H1 (cell line): Measurements from ENCODE around the gene KCND3. TPM values are rescaled to one million over a fixed set of nuclear protein-coding genes. Genes with fewer than 3 reads are reported as not detected.

Experiments used
- CTCF ChIA-PET: fragments of 300-600 bp; sonication (Branson Sonifier 250); formaldehyde crosslinking; loops from one replicate; lab custom pipeline; 2021; ENCODE audit not compliant: partially characterized antibody; lab: Charles Lee
- POLR2A ChIA-PET: fragments of 300-600 bp; sonication (Branson Sonifier 250); formaldehyde crosslinking; loops from one replicate; lab custom pipeline; 2021; ENCODE audit warnings: inconsistent platforms; ENCODE audit not compliant: partially characterized antibody; lab: Charles Lee
- DNase-seq, 2 experiments: peaks; one replicate each; pipeline versions ENCODE4 v3.0.0 to v3.0.0-alpha.2; 2010 to 2022; ENCODE audit warnings: low spot score in 2 of 2, low read depth in 1 of 2, mixed read lengths in 1 of 2
- FAIRE-seq: peaks from 2 replicates; lab custom pipeline; 2011; peaks lifted over from hg19 to GRCh38; lab: Jason Lieb, UNC
- H2AFZ ChIP-seq: 2 replicates; pipeline ENCODE4 v1.8.1; 2012; ENCODE audit warnings: low read length, inconsistent platforms
- H2AK5ac ChIP-seq: 2 replicates; pipeline ENCODE4 v1.6.1; 2013; ENCODE audit warnings: low read depth, low read length
- H2BK120ac ChIP-seq: replicated peaks from 2 replicates; pipeline ENCODE3; 2013; ENCODE audit warnings: low read depth, low read length, inconsistent platforms
- H2BK12ac ChIP-seq: 2 replicates; pipeline ENCODE4 v1.6.1; 2013; ENCODE audit warnings: low read depth, low read length
- H2BK15ac ChIP-seq: 2 replicates; pipeline ENCODE4 v1.6.1; 2013; ENCODE audit warnings: low read length
- H2BK20ac ChIP-seq: 2 replicates; pipeline ENCODE4 v1.6.1; 2013; ENCODE audit warnings: low read length
- H2BK5ac ChIP-seq: 2 replicates; pipeline ENCODE4 v1.6.1; 2013; ENCODE audit warnings: low read depth, low read length
- H3K14ac ChIP-seq: 2 replicates; pipeline ENCODE4 v1.6.1; 2013; ENCODE audit warnings: inconsistent platforms; ENCODE audit not compliant: insufficient read length
- H3K18ac ChIP-seq: 2 replicates; pipeline ENCODE4 v1.6.1; 2013; ENCODE audit warnings: low read length; ENCODE audit errors: extremely low read depth
- H3K23ac ChIP-seq: 2 replicates; pipeline ENCODE4 v1.6.1; 2013; ENCODE audit warnings: inconsistent platforms; ENCODE audit not compliant: insufficient read length
- H3K23me2 ChIP-seq: 2 replicates; pipeline ENCODE4 v1.6.1; 2013; ENCODE audit warnings: low read depth, low read length
- H3K27ac ChIP-seq: 2 replicates; pipeline ENCODE4 v1.6.1; 2011; ENCODE audit warnings: low read depth, low read length, inconsistent platforms
- H3K27me3 ChIP-seq, 4 experiments: replicated peaks in 1 of 4; 1 replicate in 1 of 4; 2 replicates in 3 of 4; pipeline versions ENCODE4 v1.6.1 to v1.8.1; 2011 to 2013; ENCODE audit warnings: low read length in 3 of 4, mild to moderate bottlenecking in 3 of 4, inconsistent platforms in 2 of 4, mixed read lengths in 2 of 4, moderate library complexity in 1 of 4; ENCODE audit not compliant: control insufficient read depth in 3 of 4, insufficient read depth in 3 of 4; ENCODE audit errors: extremely low read depth in 1 of 4
- H3K36me3 ChIP-seq, 4 experiments: 2 replicates each; pipeline versions ENCODE4 v1.6.1 to v1.8.1; 2011 to 2013; ENCODE audit warnings: mild to moderate bottlenecking in 4 of 4, low read length in 3 of 4, moderate library complexity in 2 of 4, control low read depth in 1 of 4, inconsistent platforms in 1 of 4; ENCODE audit not compliant: insufficient read depth in 4 of 4, control insufficient read depth in 2 of 4
- H3K4ac ChIP-seq: replicated peaks from 2 replicates; pipeline ENCODE3; 2013; ENCODE audit warnings: low read length, low read depth, mixed read lengths, inconsistent platforms; ENCODE audit not compliant: insufficient read length
- H3K4me1 ChIP-seq, 4 experiments: replicated peaks in 1 of 4; 1 replicate in 1 of 4; 2 replicates in 3 of 4; pipeline versions ENCODE4 v1.6.1 to v1.8.1; 2011 to 2013; ENCODE audit warnings: low read length in 3 of 4, inconsistent platforms in 2 of 4, mixed read lengths in 1 of 4; ENCODE audit not compliant: insufficient read depth in 4 of 4, control insufficient read depth in 3 of 4
- H3K4me2 ChIP-seq, 2 experiments: 2 replicates each; pipeline versions ENCODE4 v1.6.1 to v1.8.1; 2011 to 2013; ENCODE audit warnings: low read depth in 2 of 2, low read length in 2 of 2, control low read depth in 1 of 2, inconsistent platforms in 1 of 2, mild to moderate bottlenecking in 1 of 2; ENCODE audit not compliant: insufficient read depth in 1 of 2
- H3K4me3 ChIP-seq, 4 experiments: fragments of 200-600, 300-600 bp in 1 of 4; sonication (generic), shearing (Covaris generic), sonication (Bioruptor Twin) in 1 of 4; 2 replicates each; pipeline versions ENCODE4 v1.5.1 to v1.8.1; 2011 to 2016; ENCODE audit warnings: low read length in 4 of 4, low read depth in 3 of 4, control low read depth in 2 of 4, inconsistent platforms in 2 of 4, mild to moderate bottlenecking in 2 of 4, mixed read lengths in 1 of 4, moderate library complexity in 1 of 4; ENCODE audit not compliant: insufficient read depth in 2 of 4; ENCODE audit errors: extremely low read depth in 1 of 4
- H3K56ac ChIP-seq: replicated peaks from 2 replicates; pipeline ENCODE3; 2013; ENCODE audit warnings: low read depth, mild to moderate bottlenecking, mixed read lengths, low read length, inconsistent platforms; ENCODE audit not compliant: insufficient read length
- H3K79me1 ChIP-seq: 2 replicates; pipeline ENCODE4 v1.6.1; 2013; ENCODE audit warnings: low read depth, low read length, control low read depth
- H3K79me2 ChIP-seq, 2 experiments: 2 replicates each; pipeline versions ENCODE4 v1.6.1 to v1.8.1; 2012 to 2013; ENCODE audit warnings: low read length in 2 of 2, mild to moderate bottlenecking in 2 of 2, inconsistent platforms in 1 of 2; ENCODE audit not compliant: insufficient read depth in 2 of 2, control insufficient read depth in 1 of 2
- H3K9ac ChIP-seq, 4 experiments: replicated peaks in 1 of 4; 1 replicate in 1 of 4; 2 replicates in 3 of 4; pipeline versions ENCODE4 v1.6.1 to v1.8.1; 2011 to 2013; ENCODE audit warnings: low read depth in 3 of 4, low read length in 3 of 4, control low read depth in 2 of 4, mild to moderate bottlenecking in 2 of 4, moderate library complexity in 2 of 4, inconsistent platforms in 1 of 4; ENCODE audit errors: extremely low read depth in 1 of 4
- H3K9me3 ChIP-seq, 2 experiments: 2 replicates each; pipeline versions ENCODE4 v1.6.1 to v1.8.1; 2012 to 2013; ENCODE audit warnings: mild to moderate bottlenecking in 2 of 2, moderate library complexity in 2 of 2, control low read depth in 1 of 2, inconsistent platforms in 1 of 2, low read depth in 1 of 2, low read length in 1 of 2, mixed read lengths in 1 of 2; ENCODE audit not compliant: insufficient read depth in 2 of 2
- H4K20me1 ChIP-seq, 2 experiments: replicated peaks in 1 of 2; 2 replicates each; pipeline versions ENCODE3 to v1.8.1; 2011 to 2013; ENCODE audit warnings: inconsistent platforms in 2 of 2, low read length in 2 of 2, mild to moderate bottlenecking in 1 of 2; ENCODE audit not compliant: insufficient read depth in 2 of 2, control insufficient read depth in 1 of 2
- H4K5ac ChIP-seq: 2 replicates; pipeline ENCODE4 v1.6.1; 2013; ENCODE audit warnings: low read length, low read depth, mixed read lengths, inconsistent platforms; ENCODE audit not compliant: insufficient read length
- H4K8ac ChIP-seq: 2 replicates; pipeline ENCODE4 v1.8.0; 2013; ENCODE audit warnings: mild to moderate bottlenecking, moderate library complexity, low read length, inconsistent platforms; ENCODE audit not compliant: insufficient read depth; ENCODE audit errors: extremely low read depth
- H4K91ac ChIP-seq: replicated peaks from 2 replicates; pipeline ENCODE3; 2013; ENCODE audit warnings: low read length, mixed read lengths, inconsistent platforms; ENCODE audit not compliant: insufficient read length
- POLR2A ChIP-seq, 2 experiments: IDR thresholded peaks; 1 replicate in 1 of 2; 2 replicates in 1 of 2; pipeline ENCODE4 v1.6.1; 2011; ENCODE audit warnings: low read depth in 2 of 2, low read length in 2 of 2, mild to moderate bottlenecking in 2 of 2; ENCODE audit errors: control extremely low read depth in 1 of 2
- TAF1 ChIP-seq: IDR thresholded peaks from 2 replicates; pipeline ENCODE4 v1.6.1; 2011; ENCODE audit warnings: mild to moderate bottlenecking, low read depth, low read length
- WGBS, 2 experiments: shearing (Covaris generic) in 1 of 2; methylation state at CpG; one replicate each; pipeline versions ENCODE4 v1.1.6 to v1.1.7; 2013 to 2015; ENCODE audit warnings: low lambda C conversion rate in 2 of 2, mixed read lengths in 2 of 2, inconsistent platforms in 1 of 2, low coverage in 1 of 2, missing lambda C conversion rate in 1 of 2; ENCODE audit not compliant: insufficient replicate concordance in 2 of 2, insufficient coverage in 1 of 2, insufficient read length in 1 of 2; ENCODE audit errors: extremely low coverage in 1 of 2, missing lambda C conversion rate in 1 of 2; 5-methylcytosine and 5-hydroxymethylcytosine counted together
- polyA plus RNA-seq, 7 experiments: library from polyadenylated mRNA; depleted of rRNA in 3 of 7; stranded (reverse) in 5 of 7; unstranded in 2 of 7; fragments of >200 nt in 5 of 7; fragments of 200-250 nt in 2 of 7; gene quantifications; 1 replicate in 5 of 7; 2 replicates in 1 of 7; 4 replicates in 1 of 7; pipeline versions ENCODE4 v1.2.1 to v1.2.3, GENCODE V29; 2011 to 2013; ENCODE audit warnings: missing spikeins in 2 of 7, mixed read lengths in 2 of 7
- total RNA-seq: library from RNA; stranded (reverse); fragmentation: NEBNext Ultra II Directional; extraction: Animal tissue kit (Norgen Biotek cat#: 25700); gene quantifications from 2 replicates; pipeline ENCODE4 v1.2.1, GENCODE V29; 2021
- TF ChIP-seq, protein P1 (sequence below): IDR thresholded peaks from 2 replicates; pipeline ENCODE4 v1.6.1; 2011; ENCODE audit warnings: low read length, improper control_type of control experiment

Gene KCND3
- total and polyA plus RNA-seq, 2 of the 8 experiments (the other 6 are each of a cell fraction or from before 2014, with no cell fraction given) = 0.14 to 0.48 TPM

DNA sequence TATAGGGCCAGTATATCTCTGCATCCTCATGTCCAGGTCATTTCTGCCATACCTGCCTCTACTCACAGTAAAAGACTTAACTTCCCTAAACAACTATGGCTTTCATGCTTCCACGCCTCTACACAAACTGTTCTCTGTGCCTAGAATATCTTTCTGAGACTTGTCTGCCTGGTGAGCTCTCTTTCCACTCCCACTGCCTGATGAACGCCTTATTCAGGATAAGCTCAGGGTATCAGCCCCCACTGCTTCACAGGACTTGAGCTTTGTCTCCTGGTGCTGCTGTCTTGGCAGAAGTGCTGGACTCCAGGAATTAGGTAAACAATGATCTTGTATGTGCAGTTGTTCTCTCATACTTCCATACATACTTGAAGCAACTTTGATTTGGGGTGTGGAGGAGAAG, 238.6 kb downstream of the KCND3 start:
- Histone ChIP-seq H4K8ac (no peak overlapping the region), H3K27ac (no peak overlapping the region), H2AFZ (no peak overlapping the region), H3K4me3 (no peak overlapping the region), H3K27me3 (no peaks in the 10 kb centered on the region), H2BK20ac (no peak overlapping the region), H4K5ac (no peak overlapping the region), H3K14ac (no peak overlapping the region), H2AK5ac (no peak overlapping the region), H3K36me3 (no peaks in the 10 kb centered on the region), H2BK15ac (no peak overlapping the region), H3K23ac (no peak overlapping the region), H3K18ac (no peak overlapping the region), H2BK5ac (no peak overlapping the region), H3K23me2 (no peaks in the 10 kb centered on the region), H2BK12ac (no peak overlapping the region), H3K79me1 (no peaks in the 10 kb centered on the region), H4K20me1 (no peaks in the 10 kb centered on the region), H4K91ac (no peak overlapping the region), H3K9ac (no peak overlapping the region), H3K9me3 (no peaks in the 10 kb centered on the region), H3K4ac (no peak overlapping the region), H3K56ac (no peak overlapping the region), H2BK120ac (no peak overlapping the region), H3K79me2 (peaks cover 0 to under 1% of the 10 kb centered on the region in 2 experiments; a peak in 1 of 4 replicates), H3K4me2 (no peak overlapping the region), H3K4me1 (peaks cover 0 to 3% (median 0%) of the 10 kb centered on the region in 4 experiments; a peak in 4 of 7 replicates)
- DNase-seq = no peak
- TF ChIP-seq, protein P1, sequence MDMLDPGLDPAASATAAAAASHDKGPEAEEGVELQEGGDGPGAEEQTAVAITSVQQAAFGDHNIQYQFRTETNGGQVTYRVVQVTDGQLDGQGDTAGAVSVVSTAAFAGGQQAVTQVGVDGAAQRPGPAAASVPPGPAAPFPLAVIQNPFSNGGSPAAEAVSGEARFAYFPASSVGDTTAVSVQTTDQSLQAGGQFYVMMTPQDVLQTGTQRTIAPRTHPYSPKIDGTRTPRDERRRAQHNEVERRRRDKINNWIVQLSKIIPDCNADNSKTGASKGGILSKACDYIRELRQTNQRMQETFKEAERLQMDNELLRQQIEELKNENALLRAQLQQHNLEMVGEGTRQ = no peak
- TF ChIP-seq POLR2A (IDR thresholded peaks at IDR 0.05; ENCODE audit: control extremely low read depth in 1 of 2, low read depth in 2 of 2, low read length in 2 of 2) (no peak), TAF1 (no peak)
- POLR2A ChIA-PET = interaction anchor here (1.1 to 3.4 kb wide), 5 partner anchors 11 to 29 kb away, joined by 3 to 31 read pairs (median 7); partner anchors contain the start of gene INKA2
- 85% methylated on average over 2 of the region's 2 CpGs; no CpG with 5 or more reads in 1 of the 2 experiments for WGBS, 2 experiments
- CTCF ChIA-PET = interaction anchor here (1.0 to 40.4 kb wide), 6 partner anchors 17 to 243 kb away, joined by 3 to 1070 read pairs (median 4); partner anchors contain the start of gene INKA2
- FAIRE-seq = no peak
